ENCODE results near the gene DHX16.
A peak's percentile ranks its signal among the peaks of the same experiment; 100 is the strongest.

The DHX16 gene

DNA sequence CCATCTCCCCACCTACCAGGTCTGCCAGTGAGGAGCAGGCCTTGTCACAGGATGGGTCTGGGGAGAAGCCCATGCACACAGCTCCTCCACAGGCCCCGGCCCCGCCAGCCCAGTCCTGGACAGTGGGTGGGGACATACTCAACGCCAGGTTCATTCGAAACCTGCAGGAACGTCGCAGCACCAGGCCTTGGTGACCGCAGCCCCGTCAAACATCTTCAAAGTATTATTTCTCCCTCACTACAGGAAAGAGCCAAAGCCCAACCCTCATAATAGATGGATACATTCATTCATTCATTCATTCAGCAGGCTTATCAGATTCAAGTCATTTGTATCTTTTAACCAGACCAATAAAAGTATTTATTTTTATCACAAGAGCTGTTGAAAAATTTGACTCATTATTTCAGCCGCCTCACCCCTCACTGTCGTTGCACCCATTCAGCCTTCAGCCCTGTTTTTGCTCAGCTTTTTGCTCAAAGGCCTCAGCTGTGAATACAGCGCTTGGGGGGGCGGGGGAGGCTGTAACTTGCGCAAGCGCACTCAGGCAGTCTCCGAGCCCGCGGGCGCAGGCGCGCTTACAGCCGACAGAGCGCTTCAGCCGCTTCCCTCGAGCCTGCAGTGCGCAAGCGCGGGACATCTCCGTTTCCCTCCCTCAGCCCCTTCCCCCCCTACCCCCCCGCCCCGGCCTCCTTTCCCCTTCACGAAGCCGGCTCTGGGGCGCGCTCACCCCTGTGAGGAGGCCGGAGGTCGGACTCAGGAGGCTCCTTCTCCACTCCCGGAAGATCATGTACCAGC is 26.2 kb downstream of the DHX16 start, which contains the start of gene C6orf136:
Gene C6orf136 (plus strand): TSS at position 684 of the 792 bp plus-strand sequence. CDS start 99 bp downstream, at position 783.
- DNase-seq (ENCODE audit: low read depth, low spot score): peak; percentile 92
- peak within 1 kb of the TSS; percentile 87 for H3K4me3 ChIP-seq (ENCODE audit: low read length)

DNA sequence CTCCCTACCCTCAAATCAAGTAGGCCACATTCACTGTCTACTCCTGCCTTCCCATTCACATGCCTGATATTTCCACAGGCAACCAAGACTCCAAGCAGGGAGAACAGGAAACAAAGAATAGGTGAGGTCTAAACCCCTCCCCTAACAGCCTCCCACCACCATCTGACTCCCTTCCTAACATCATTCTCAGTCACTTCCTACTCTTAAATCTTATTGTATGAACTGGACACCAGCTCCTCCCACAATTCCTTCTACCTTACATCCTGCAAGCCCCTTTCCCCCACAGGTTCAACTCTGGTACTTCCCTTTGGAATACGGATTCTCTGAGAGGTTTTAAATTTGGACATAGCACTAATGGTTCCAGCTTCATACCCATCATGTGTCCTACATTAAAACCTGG is 26.8 kb downstream of the DHX16 start:
- no peak overlapping the region for H3K4me3 ChIP-seq (ENCODE audit: low read length)
- no peak for DNase-seq (ENCODE audit: low read depth, low spot score)

DNA sequence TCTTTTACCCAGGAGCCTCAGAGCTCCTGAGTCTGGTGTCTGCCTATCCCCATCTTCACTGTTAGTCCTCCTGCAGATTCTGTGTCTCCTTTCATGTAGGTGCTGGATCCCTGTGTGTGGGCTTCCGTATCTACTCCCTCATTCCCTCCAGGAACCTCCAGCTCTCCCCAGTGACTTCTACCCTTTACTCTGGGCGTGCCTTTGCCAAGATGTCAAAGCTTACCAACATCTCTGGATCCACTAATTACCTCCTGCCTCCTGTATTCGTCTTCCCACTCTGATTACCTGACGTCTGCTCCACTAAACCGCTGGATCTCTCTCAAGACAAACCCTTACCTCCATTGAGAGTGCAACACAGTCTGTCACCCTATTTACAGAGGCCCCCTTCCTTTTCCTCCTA is 28.0 kb downstream of the DHX16 start:
- no peak overlapping the region for H3K4me3 ChIP-seq (ENCODE audit: low read length)
- no peak for DNase-seq (ENCODE audit: low read depth, low spot score)

DNA sequence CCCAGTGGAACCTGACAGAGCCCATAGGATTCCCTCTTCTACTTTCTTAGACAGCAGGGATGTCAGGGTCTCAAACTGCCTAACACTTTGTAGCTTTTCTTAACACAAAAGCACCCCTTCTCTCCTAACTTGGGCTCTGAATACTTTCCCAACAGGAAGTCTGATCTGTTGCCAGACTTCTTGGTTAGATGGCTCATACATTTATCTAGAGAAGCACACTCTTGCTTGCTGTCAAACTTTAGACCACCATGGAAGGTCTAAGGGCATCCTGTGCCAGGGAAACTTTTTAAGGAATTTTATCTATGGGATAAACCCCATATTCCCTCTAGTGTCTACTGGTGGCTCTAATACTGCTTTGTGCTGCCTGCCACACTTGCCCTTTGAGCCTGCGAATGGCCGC is 29.1 kb downstream of the DHX16 start:
- no peak overlapping the region for H3K4me3 ChIP-seq (ENCODE audit: low read length)
- no peak for DNase-seq (ENCODE audit: low read depth, low spot score)

DNA sequence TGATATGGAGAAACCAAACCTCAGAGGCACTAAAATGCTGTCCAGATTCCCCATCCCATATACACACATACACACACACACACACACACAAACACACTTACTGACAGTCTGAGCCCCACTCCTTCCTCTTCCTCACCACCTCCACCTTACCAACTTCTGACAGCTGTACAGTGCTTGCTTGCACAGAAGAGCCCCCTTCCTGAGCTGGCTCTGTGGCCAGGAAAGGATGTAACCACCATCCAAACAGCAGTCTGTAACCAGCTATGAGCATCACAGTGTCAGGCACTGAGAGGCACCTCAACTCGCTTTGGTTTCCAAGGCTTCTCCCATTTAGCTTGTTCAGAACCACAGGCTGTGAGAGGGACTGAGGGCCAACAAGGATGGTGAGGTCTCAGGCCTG is 31.8 kb downstream of the DHX16 start:
- no peak overlapping the region for H3K4me3 ChIP-seq (ENCODE audit: low read length)
- DNase-seq (ENCODE audit: low read depth, low spot score): peak; percentile 70

DNA sequence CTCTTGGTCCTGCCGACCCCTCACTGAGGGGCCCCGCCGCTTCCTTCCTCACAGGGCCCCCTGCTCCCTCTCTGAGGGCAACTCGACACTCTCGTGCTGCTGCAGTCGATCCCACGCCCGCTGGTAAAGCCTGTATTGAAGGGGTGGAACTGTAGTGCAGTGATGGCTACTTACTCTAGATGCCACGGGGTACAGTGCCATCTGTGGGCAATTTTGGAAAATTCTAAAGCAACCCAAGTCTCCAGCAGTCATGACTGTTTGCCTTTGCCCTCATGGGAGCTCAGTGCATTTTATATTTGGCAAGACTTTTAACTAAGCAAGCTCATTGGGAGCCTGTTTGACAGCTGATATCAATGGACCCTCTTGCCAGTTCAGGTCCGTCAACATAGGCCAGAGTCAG is 32.3 kb downstream of the DHX16 start:
- DNase-seq (ENCODE audit: low read depth, low spot score): no peak
- no peak overlapping the region for H3K4me3 ChIP-seq (ENCODE audit: low read length)

DNA sequence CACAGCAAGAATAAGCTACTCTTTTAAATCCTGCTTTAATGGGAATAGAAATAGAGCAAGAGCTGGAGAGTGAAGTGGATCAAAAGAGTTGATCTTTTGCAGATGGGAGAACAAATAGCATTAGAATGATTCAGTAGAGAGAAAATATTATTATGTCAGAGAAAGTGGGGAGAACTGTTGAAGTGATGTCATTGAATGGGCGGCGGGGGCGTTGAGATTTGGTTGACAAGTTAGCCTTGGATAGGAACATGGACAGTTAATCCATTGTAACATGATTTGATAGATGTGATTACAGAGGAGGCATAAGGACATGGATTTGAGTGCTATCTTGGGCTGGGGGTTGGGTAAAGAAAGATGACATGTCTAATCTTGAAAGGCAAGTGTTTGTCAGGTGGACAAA is 37.0 kb downstream of the DHX16 start:
- H3K4me3 ChIP-seq (ENCODE audit: low read length): no peak overlapping the region
- DNase-seq (ENCODE audit: low read depth, low spot score): no peak

DNA sequence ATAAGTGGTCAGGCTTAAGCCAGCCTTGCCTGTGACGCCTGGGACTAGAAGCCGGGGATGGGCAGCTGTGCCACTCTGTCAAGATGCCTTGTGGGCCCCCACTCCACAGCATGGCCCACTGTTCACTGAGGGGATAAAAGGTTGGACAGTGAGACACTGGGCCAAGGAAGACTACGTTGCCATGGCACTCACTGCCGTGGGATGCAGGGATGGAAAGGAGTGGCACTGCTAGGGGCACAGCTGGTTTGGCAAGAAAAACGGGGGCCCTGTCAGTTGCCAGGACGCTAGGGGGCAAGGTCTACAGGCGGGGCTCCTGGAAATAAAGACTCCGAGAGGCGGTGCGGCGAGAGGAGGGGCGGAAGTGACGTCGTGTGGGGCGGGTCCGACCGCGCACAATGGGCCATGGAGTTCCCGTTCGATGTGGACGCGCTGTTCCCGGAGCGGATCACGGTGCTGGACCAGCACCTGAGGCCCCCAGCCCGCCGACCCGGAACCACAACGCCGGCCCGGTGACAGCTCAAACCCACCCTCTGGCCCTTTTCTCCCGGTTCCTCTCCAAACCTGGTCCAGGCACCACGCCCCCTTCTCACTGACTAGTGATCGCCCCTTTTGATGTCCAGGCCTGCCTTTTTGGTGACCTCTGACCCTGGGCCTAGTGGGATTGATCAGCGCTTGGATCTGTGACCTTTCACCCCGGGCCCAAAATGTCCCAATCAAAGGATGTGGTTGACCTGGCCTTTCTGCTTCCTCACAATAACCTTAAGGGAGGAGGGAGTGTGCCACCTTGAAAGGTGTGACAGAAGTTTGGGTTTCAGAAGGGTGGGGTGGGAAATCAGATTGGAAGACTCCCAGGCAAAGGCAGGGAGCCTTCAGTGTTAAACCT is 46.1 kb downstream of the DHX16 start, which contains the start of gene ATAT1:
Gene ATAT1 (plus strand): TSS at position 391 of the 883 bp plus-strand sequence.
- peak; percentile 70 for DNase-seq (ENCODE audit: low read depth, low spot score)
- peak within 1 kb of the TSS; percentile 76 for H3K4me3 ChIP-seq (ENCODE audit: low read length)

DNA sequence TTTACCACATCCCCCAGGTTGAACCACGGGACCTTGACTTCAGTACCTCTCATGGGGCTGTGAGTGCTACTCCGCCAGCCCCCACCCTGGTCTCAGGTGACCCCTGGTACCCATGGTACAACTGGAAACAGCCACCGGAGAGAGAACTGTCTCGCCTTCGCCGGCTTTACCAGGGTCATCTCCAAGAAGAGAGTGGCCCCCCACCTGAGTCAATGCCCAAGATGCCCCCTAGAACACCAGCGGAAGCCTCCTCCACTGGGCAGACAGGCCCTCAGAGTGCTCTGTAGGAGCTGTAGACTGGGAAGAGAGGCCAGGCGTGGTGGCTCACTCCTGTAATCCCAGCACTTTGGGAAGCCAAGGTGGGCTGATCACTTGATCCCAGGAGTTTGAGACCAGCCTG is 47.3 kb downstream of the DHX16 start:
- no peak for DNase-seq (ENCODE audit: low read depth, low spot score)
- H3K4me3 ChIP-seq (ENCODE audit: low read length): no peak overlapping the region

DNA sequence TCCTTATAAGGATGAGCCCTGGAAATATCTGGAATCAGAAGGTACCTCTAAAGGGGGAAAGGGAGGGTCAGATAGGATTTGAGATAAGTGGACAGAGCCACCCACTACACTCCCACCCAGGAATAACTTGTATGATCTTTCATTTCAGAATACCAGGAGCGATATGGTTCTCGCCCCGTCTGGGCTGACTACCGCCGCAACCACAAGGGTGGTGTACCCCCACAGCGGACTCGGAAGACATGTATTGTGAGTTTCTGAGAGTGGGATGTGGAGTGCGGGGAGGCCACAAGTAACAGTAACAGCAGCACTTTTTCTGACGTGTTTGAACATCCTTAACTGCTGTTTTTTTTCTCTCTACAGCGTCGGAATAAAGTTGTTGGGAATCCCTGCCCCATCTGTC is 53.2 kb downstream of the DHX16 start:
- no peak for DNase-seq (ENCODE audit: low read depth, low spot score)
- no peak overlapping the region for H3K4me3 ChIP-seq (ENCODE audit: low read length)

DNA sequence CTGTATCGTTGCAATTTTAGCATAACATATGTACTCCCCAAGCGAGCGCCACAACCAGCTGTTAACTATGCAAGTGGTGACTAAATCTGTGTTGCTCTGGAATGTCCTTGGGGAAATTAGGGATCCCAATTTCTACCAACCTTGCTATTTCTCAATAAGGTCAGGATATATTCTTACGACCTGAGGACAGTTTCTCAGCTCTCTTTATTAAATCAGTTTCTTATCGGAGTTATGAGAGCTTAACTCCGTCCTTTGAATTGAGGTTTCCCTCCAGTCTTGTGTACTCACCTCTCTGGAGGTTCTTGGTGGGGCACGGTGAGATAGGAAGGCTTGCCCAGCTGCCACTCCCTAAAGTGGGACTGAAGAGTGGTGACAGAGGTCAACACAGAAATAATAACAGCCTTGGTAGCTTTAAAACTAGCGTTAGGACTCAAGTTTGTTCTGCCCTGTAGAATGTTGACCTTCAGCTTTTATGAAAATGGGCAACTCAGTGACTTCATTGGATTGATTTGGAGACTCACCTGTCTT is 54.5 kb downstream of the DHX16 start:
- no peak for DNase-seq (ENCODE audit: low read depth, low spot score)
- H3K4me3 ChIP-seq (ENCODE audit: low read length): peak overlapping the region; percentile 68

DNA sequence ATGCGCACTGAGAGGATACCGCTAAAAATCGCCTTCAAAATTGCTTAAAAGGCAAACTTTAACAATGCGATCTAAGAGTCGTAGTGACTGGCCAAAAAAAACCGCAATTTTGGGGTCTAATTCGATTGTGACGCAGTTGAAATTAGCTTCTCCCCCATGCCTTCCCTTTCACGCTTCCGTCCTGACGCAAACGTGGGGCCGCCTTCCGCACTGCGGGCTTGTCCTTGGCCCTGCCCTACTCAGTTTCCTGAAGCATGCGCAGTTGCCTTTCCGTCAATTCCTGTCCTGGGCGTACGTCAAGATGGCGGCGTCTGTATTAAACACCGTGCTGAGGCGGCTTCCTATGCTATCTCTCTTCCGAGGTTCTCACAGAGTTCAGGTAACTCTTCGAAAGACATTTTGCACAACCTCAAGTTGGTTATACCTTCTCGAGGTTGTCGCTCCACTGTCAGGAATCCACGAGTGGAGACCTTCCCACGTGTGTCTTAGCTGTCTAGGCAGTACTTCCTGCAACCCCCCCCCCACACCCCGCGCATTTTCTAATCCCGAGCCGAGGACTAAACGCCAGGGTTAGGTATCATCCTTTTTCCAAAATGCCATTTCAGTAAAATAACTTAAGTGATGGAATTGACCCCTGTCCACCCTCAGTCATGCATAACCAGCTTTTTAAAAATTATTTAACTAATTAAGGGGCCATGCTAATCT is 55.1 kb downstream of the DHX16 start, which contains the start of gene MRPS18B:
Gene MRPS18B (plus strand): TSS at position 276 of the 705 bp plus-strand sequence. CDS start 26 bp downstream, at position 302.
- H3K4me3 ChIP-seq (ENCODE audit: low read length): peak within 1 kb of the TSS; percentile 96
- DNase-seq (ENCODE audit: low read depth, low spot score): peak; percentile 98

DNA sequence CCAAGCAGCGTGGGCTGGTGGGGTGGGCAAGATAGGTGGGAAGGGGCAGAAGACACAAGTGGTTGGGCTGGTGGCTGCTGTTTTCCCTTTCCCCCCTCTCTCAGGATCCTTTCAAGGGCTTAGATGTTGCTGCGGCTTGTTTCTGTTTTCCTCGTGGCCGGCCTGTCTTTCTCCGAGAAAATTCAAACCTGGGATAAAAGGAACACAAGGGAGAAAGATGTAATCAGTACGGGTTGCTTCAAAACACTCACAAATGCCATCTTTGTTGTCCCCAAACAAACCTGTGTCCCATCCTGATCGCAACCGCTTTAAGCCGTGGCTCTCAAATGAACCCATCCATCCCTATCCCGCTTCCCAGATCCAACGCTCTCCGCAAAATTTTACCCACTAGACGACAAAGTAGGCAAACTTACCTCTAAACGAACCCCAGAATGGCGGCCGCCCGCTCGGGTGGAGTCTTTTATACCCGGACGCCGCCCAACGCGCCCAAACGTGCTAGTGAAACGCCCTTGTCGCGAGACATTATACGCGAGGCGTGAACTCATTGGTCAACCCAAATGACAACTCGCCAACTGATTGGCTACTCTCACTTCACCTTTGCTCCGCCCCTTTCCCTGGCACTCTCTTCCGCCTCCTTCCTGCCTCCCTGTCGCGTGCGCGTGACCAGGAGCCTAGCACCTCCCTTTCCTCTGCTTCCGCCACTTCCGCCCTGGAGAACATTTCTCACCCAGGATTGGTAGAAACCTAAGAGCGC is 55.8 kb downstream of the DHX16 start, which contains the start of gene PPP1R10:
Gene PPP1R10 (minus strand): TSS at position 433 of the 754 bp plus-strand sequence. CDS start 7,299 bp downstream, outside the sequence.
- H3K4me3 ChIP-seq (ENCODE audit: low read length): peak within 1 kb of the TSS; percentile 96
- peak; percentile 100 for DNase-seq (ENCODE audit: low read depth, low spot score)

DNA sequence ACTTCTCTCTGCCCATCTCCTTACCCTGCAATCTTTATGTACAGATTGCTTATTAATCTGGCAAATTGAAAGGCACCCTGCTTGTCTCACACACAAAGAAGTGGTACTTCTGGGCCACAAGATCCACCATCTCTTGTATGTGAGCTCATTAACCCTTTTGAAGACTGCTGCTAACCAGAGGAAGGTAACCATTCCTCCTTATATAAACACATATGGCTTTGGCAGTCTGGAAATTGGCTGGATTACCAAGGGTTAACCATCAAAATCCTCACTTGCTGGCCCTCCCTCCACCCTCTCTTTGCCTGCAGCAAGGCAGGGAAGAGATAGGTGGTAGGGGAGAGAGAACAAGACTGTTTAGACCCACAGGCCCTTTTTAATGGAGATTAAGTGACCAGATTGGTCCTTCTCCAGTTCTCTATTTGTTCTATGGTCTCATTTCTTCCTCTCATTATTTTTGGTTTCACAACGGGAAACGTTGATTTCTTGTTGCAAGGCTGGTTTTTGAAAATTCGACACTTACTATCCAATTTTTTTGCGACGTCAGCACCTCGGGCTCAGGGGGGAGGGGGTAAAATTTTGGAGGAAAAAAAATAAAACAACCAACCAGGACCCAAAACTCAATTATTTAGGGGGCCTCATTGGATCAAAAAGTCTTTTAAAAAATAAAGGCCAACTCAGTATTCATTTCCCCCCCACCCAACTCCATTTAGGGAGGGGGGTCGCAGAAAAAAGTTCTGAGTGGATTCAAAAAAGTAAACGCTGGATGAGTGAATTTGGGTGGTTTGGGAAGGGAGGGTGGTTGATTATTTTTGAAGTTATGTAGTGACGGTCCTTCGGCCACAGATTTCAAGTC is 56.6 kb downstream of the DHX16 start:
- peak overlapping the region; percentile 96 for H3K4me3 ChIP-seq (ENCODE audit: low read length)
- no peak for DNase-seq (ENCODE audit: low read depth, low spot score)

DNA sequence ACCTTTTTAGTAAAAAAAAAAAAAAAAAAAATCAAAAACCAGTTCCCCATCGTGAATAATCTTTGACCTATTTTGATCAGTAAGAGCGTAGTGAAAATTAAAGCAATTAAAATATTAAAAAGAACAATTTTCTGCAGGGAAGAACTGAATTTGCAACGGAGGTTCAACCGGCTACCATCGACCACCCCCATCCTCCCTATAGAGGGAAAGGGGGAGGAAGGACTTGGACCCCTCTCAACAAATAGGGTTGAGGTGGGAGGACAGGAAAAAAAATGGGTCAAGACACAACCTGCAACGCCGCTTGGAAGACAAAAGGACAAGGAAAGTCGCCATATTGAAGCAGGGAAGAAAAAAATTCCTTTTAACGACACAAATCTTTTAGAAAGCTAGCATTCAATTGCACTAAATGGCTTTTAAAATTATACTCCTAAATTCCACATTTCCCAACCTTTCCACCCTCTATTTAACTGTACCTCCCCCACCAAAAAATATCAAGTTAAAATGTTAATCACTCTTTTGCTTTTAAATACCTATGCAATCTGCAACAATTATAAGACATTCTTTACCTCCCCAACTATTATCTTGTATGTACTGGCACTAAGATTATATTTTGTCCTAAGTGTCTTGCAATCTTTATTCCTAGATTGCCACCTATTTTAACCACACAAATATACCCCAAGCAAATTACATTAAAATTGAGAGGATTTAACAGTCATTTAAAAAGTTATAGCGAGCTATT is 57.4 kb downstream of the DHX16 start:
- DNase-seq (ENCODE audit: low read depth, low spot score): peak; percentile 78

DNA sequence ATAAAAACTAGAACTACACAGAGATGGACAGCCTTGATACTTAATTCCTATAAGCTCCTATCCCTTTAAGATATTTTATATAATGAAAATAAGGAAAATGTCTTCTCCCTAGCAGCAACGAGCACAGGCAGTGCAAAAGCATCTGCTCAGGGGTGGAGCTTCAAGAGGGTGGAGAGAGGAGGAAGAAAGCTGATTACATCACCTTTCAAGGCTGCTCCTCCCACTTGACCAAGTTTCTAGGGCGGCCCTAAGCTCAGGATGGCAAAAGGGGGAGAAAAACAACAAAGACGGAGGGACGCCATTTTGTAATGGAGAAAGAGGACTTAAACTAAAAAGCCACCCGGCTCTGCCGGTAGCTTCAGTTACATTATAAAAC is 58.0 kb downstream of the DHX16 start:
- peak; percentile 98 for DNase-seq (ENCODE audit: low read depth, low spot score)
- peak overlapping the region; percentile 96 for H3K4me3 ChIP-seq (ENCODE audit: low read length)

More for the DNA sequence above, 57.4 kb downstream of the DHX16 start:
- peak overlapping the region; percentile 96 for H3K4me3 ChIP-seq (ENCODE audit: low read length)

Data from Jurkat, Clone E6-1 (cell line).